ENCODE measurements around the gene RERE.

Gene RERE

DNA sequence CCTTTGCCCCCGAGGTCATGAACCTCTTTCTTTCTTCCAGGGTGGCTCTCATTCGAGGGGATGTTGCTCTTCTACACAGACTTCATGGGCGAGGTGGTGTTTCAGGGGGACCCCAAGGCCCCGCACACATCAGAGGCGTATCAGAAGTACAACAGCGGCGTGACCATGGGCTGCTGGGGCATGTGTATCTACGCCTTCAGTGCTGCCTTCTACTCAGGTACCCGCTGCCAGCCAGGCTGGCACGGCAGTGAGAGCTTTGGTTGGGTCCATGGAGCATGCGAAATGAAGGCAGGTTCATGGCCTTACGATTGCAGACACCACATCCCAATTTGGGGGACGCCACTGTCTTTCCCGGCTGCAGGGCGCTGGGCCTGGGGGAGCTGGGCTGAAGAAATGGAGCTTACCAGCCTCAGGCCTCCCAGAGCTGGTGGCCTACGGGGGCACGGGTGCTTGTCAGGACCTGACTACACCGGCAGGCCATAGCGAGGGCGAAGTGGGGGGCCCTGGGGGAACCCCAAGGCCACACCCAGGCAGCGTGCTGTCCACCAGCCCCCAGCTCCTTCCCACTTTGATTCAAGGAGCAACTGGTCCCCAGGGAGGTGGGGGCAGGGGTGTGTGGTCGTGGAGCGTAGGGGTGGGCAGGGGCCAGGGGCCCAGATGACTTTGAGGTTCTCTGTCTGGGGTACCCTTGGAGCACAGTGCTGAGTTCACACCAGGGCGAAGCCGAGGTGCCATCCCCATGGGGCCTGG is 479.5 kb downstream of the RERE start:
- no peak for DNase-seq

DNA sequence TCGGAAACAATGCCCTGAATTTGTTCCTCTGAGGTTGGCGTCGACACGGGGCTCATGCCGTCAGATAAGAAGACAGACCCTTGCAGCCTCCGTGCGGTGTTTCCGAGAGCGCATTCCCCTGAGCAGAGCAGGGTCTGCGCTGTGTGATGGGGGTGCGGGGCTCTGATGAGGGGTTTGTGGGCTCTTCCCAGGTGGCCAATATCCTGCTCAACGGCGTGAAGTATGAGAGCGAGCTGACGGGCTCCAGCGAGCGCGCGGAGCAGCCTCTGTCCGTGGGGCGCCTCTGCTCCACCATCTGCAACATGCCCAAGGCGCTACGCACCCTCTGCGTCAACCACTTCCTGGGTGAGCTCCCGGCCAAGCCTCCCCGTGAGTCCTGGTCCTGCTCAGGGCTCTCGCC is 482.2 kb downstream of the RERE start:
- DNase-seq, result no peak

DNA sequence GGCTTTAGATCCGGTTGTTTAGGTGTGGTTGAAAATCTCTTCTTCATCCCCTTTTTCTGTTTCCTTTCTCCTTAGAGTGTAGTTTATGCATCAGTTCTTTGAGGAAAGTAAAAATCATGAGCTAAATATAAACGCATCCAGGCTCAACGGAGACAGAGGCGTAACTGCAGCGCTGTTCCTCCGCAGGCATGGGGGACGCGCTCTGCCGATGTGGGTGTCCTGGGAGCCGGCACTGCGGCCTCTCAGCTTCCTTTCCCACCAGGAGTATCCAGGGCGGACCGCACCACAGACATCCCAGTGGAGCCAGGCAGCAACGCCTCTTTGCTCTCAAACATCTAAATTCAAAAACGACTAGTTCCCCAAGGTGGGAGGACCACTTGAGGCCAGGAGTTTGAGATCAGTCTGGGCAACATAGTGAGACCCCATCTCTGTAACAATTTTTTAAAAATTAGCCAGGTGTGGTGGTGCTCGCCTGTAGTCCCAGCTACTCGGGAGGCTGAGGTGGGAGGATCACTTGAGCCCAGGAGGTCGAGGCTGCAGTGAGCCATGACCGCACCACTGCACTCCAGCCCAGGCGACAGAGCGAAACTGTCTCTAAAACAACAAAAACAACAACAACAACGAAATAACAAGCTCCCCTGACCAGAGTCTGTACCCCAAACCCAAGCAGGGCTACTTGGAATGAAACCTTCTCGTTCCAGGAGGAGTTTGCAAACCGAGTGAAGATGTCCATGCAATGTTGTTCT is 483.2 kb downstream of the RERE start:
- no peak for DNase-seq

DNA sequence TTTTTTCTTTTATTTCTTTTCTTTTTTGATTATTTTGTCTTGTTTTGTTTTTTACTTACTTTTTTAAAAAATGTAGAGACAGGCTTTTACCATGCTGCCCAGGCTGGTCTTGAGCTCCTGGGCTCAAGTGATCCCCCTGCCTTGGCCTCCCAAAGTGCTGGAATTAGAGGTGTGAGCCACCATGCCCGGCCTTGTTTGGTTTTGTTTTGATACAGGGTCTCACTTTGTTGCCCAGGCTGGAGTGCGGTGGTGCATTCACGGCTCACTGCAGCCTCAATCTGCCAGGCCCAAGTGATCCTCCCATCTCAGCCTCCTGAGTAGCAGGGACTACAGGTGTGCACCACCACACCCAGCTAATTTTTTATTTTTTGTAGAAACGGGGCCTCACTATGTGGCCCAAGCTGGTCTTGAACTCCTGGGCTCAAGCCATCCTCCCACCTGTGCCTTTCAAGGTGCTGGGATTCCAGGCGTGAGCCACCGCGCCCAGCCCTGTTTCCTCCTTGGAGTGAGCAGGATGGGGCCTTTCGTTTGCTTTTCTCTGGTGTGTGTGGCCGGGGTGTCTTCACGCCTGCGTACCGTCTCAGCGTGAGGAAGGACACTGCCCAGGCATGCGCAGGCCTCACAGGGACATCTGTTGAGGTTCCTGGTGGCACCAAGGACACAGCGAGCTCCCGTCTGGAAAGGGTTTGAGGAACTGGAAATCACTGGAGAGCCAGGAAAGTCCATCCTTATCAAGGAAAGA is 484.0 kb downstream of the RERE start:
- no peak for DNase-seq

DNA sequence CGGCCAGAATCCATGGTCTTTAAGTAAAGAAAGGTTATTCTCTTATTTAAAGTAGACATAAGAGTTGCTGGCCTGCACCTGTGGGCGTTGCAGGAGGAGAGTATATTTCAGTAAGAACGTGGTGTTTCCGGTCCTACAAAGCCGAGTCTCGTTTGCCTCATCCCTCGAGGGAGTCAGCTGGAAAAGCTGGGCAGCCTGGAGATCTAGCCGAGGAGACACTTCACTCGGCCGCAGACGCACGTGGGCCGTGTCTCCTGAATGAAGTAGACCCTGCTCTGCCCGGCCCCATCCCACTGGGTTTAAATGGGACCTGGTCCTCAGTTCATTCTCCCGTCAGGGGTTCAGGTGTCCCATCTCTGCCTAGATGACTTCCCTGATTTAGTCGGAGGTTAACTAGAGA is 484.6 kb downstream of the RERE start:
- DNase-seq, result no peak

DNA sequence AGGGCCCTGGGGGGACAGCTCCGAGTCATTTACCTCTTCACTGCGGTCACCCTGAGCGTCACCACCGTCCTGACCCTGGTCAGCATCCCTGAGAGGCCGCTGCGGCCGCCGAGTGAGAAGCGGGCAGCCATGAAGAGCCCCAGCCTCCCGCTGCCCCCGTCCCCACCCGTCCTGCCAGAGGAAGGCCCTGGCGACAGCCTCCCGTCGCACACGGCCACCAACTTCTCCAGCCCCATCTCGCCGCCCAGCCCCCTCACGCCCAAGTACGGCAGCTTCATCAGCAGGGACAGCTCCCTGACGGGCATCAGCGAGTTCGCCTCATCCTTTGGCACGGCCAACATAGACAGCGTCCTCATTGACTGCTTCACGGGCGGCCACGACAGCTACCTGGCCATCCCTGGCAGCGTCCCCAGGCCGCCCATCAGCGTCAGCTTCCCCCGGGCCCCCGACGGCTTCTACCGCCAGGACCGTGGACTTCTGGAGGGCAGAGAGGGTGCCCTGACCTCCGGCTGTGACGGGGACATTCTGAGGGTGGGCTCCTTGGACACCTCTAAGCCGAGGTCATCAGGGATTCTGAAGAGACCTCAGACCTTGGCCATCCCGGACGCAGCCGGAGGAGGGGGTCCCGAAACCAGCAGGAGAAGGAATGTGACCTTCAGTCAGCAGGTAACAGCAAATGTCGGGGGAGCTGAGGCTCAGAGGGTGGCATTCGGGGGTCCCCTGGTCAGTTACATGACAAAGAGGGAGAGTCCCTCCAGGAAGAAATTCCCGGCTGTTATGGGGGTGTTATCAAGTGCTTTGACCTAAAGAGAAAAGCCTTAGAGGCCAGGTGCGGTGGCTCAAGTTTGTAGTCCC is 486.9 kb downstream of the RERE start:
- DNase-seq, result no peak

DNA sequence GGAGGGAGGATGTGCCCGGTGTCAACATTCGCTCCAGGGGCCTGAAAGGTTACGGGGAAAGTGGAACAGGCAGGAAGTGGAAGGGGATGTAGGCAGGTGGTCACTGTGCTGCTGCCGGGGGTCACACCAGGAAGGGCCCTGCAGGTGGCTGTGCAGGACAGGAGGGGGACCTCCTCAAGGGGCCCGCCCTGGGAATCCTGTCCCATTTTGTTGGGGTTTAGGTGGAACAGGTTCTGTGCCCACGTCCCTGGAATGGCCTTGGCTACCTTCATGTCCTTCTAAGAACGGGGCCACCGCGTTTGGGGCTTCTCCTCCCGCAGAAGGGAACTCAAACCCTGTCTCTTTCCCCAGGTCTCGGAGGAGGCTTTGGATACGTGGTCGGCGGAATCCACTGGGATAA is 487.6 kb downstream of the RERE start:
- DNase-seq, result no peak

DNA sequence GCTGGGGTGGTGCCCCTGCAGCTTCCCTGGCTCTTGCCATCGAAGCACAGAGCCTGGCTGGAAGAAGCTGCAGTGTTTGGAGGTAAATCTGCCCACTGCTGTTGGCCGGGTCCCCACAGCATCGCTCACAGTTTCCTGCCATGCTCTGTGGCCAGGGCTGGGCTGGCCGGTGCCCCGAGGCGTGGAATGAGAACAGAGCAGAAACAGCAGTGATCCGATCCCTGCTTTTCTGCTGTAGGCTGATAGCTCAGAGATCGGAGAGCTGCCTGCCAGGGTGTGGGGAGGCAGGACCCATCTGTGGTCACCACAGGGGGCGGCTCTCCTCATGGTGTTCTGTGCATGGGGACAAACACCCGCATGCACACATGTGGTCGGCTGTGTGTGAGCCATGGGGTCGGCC is 488.0 kb downstream of the RERE start:
- DNase-seq, result no peak

DNA sequence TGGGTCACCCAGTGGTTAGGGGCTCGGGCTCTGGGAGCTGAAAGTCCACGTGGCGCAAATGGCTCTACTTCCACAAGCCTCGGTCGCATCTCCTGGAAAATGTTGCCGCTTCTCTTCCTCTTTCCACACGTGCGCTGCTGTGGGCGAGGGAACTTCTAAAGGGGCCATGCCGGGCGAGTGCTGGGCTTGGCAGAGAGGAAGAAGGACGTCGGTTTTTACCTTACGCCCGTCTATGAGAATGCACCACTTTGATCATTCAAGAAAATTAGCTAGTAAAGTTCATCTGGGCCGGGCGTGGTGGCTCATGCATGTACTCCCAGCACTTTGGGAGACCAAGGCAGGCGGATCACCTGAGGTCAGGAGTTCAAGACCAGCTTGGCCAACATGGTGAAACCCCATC is 489.2 kb downstream of the RERE start:
- DNase-seq, result no peak

DNA sequence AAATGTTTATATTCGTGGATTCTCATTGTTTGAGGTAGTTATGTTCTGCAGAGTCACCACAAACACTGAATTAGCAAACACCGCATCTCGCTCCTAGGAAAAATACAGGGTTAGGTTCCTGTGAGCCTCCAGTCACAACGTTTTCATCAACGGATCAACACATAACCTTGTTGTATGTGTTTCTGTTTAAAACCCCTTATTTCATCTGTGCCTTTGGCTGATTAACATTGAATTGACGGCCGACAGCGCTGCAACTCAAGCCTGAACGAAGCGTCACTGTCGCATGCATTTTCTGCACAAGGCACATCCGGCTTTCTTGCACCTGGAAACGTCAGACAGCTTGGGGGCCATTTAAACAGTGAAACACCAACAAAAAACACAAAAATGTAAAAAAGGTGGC is 491.2 kb downstream of the RERE start:
- DNase-seq, result no peak

DNA sequence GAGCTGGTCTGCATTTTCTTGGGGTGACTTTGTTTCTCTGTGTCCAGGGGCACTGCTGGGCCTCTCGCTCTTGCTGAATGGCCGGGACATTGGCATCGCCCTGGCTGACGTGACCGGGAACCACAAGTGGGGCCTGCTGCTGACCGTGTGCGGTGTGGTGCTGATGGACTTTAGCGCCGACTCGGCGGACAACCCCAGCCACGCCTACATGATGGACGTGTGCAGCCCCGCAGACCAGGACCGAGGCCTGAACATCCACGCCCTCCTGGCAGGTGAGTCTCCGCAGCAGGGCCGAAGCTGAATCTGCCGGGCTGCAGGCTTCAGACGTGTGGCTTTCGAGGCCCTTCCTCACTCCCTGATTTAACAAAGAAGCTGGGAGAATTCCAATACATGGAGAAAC is 491.7 kb downstream of the RERE start:
- DNase-seq, result no peak

DNA sequence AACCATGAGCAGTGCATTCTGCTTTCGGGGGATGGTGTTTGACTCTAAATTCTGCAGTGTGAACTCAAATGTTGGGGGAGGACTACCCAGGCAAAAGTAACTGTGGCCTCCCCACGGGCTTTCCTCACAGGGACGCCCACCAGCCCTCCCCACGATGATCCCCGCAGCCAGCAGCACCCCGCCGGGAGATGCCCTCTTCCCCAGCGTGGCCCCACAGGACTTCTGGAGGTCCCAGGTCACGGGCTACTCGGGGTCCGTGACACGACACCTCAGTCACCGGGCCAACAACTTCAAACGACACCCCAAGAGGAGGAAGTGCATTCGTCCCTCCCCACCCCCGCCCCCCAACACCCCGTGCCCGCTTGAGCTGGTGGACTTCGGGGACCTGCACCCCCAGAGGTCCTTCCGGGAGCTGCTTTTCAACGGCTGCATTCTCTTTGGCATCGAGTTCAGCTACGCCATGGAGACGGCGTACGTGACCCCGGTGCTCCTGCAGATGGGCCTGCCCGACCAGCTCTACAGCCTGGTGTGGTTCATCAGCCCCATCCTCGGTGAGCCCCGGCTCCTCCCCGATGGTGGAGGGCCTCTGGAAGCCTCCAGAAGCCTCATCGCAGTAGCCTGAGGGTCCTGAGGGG is 493.1 kb downstream of the RERE start:
- DNase-seq, result no peak

DNA sequence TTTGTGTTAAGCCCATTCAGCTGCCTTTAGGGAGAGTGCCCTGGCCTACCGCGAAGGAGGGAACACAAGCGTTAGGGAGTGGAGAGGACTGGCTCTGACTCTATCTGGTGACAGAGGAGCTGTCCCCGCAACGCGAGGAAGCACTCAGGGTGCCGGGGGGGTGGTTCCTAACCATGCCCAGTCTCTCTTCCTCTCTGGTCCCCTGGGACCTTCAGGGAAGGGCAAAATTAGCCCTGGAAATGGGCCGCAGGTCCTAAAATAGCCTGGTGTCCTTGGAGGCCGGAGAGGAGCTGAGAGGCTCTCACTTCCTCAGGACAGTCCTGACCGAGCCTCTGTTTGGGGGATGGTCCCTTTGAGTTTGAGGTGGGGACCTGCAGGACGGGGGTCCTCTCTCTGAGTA is 493.7 kb downstream of the RERE start:
- no peak for DNase-seq

DNA sequence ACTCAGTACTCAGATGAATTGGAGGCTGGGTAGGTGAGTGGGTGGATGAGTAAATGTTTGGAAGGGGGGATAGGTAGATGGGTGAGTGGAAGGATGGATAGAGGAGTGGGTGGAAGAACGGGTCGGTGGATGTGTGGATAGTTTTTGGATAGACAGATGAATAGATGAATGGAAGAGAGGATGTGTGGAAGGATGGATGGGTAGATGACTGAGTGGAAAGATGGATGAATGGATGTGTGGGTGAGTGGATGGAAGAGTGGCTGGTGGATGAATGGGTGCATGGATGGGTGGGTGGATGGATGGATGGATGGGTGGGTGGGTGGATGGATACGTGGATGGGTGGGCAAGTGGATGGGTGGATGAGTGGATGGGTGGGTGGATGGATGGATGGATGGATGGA is 495.8 kb downstream of the RERE start:
- DNase-seq, result no peak

DNA sequence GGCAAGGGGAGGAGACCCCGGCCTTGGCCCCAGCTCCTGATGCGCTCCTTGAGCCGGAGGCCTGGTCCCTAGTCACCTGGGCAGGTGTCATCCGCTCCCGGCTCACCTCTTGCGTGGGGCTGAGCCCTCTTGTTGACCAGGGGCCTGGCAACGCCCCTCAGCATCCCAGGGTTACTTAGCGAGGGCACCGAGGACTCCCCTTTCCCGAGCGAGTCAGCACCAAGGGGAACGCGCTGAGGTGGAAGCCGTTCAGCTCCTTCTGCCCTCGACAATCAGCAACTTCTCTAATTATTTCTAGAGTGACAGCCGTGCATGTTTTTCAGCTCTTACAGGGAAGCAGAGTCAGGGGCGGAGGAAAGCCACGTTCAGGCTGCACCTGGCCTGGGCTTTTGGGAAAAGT is 499.0 kb downstream of the RERE start:
- DNase-seq, result peak; percentile 50

DNA sequence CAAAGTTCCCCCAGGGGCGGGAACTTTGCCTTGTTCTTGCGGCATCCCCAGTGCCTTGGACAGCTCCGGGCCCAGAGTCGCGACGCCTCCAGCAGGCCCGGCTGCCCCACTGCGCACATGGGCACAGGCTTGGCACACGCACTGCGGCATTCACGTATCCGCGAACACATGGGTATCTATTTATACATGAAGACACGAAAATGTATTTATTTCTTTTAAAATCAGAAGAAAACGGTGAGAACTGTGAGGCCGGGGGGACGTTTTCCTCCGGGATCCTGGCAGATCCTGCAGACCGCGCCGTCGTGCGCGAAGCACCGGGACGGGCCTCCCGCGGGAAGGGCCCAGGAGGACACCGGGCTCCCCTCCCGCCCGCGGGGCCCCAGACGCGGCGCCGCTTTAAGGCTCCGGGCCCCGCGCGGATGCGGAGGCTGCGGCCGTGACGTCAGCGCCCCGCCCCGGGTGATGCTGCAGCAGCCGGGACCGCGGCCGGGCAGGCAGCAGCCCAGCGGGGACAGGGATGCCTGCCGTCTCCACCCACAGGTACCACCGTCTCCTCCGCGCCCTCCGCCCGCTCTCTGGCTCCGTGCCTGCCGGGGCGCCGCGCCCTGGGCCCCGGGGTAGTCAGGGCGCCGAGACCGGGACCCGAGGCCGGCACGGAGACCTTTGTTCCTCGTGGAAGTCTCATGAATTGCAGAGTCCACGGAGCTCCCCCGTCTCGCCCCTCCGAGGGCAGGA is 499.6 kb downstream of the RERE start, which contains the start of gene SLC45A1:
SLC45A1 (plus strand) TSS at position 468 of the 735 bp plus-strand sequence. CDS start 6,216 bp downstream, outside the sequence.
- peak; percentile 96 for DNase-seq

DNA sequence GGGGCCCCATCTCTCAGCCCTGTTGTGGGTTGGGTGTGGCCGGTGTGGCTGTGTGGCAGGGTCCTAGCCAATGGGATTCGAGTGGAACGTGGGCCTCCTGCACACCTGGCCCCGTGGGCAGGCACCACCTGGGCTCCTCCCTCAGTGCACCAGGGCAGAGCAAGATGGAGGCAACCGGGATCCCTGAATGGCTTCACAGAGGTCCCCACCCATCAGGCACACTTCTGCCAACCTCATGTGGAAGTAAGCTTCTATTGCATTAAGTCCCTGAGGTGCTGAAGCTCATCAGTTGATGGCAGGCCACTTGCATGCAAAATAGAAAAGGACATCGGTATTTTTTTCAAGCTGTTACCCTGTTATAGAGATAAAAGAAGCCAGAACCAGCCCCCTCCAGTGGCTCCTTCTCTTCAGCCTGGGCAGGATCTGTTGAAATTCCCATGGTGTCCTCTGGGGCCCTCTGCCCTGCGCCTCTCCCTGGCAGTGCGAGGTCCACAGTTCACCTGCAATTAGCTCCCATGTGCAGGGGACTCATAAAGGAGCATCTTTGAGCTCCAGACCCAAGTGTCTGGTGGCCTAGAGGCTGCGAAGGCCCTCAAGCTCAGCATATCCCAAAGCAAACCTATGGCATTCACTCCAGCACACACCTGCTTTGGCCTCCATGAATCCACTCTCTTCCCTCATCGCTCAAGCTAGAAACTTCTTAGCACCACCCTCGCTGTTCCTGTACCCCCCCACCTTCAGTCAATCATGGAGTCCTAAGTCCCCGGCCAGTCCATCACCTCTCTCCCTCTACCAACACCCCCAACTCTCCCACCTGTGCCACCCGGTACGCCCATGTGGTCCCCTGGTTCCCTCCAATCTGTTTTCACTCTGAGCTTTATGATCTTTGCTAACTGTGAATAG is 501.6 kb downstream of the RERE start:
- peak; percentile 34 for DNase-seq

DNA sequence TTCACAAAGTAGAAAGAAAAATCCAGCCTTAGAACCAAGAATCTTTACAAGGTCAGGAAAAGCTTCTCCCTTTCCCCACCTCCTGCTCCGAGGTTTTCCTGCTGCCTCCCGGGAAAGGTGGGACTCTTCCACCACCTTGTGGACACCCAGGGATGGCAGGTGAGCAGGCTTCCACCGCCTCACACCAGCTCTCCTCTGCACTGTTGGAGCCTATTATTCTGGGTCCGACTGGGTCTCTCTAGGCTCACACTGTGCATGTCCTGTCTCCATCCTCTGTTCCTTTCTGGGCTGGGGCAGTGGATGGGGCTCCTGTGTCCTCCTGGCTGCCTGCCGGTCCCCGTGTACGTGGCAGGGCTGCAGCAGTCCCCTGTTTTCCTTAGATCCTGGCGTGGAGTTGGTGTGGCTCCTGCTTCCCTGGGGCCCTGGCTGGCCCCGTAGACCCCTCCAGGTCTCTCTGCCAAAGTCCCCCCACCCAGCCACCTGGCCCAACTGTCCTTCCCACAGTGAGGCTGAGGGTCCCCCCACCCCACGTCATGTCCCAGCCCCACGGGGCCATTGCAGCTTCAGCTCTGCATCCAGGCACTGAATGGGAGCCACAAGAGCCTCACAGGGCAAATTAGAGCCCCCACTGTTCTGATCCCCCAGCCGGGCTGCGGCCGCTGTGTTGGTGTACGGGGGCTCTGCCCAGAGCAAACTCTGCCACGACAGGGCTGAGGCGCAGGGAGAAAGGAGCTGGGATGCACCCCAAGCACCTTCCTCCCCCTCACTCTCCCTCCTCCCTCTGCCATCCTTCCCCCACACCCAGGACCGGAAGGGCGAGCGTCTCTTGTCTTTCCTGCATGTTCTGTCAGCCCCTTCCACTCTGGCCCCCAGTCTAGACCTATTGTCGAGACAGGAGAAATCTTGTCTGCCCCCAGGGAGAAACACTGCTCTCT is 502.8 kb downstream of the RERE start:
- DNase-seq, result peak; percentile 94

DNA sequence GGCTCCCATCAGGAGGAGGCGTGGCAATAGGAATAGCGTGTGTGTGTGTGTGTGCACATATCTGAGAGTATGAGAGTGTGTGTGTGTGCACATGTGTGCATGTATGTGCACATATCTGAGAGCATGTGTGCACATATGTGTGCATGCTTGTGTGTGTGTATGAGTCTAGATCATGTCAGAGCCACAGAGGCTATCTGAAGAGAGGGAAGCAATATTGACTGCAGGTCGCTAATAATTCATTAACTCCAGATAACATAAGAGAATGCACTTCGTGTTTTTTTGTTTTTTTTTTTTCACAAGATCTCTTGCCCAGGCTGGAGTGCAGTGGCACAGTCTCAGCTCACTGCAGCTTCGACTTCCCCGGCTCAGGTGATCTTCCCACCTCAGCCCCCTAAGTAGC is 504.2 kb downstream of the RERE start:
- no peak for DNase-seq

Measured in NCI-H510A (cell line).